ENCODE measurements around the gene SLC38A4. TPM values are rescaled to one million over a fixed set of nuclear protein-coding genes. Genes with fewer than 3 reads are reported as not detected.

Gene SLC38A4
- total RNA-seq, 4 donors from 2014 or later: 1.0 to 2.3 (median 1.6) TPM

DNA sequence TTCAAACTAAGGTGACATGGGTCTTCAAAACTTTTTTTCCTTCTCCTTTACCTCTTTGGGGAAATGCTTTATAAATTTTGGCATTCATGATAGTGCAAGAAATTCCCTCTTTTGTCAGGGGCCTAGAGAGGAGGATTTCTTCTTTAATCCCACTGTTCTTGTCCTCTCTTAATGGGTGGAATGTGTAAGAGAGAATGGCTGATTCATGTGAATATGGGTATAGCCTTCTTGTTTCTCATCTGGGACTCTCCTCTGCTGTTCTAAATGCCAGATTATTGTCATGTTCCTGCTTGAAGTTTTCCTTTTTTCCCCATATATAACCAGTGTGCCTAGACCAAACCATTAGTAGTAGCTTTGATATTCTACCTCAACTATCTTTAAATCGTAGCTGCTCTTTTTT, 46.7 kb downstream of the SLC38A4 start:
- Histone ChIP-seq H3K4me3 (no peak overlapping the region), H3K4me1 (no peaks in the 10 kb centered on the region), H3K27ac (no peak overlapping the region), H3K36me3 (no peaks in the 10 kb centered on the region), H3K9me3 (no peaks in the 10 kb centered on the region), H3K27me3 (no peaks in the 10 kb centered on the region)
- no peak for DNase-seq (ENCODE audit: low spot score in 2 of 2)
- 98% methylated on average over 1 of the region's 1 CpG for WGBS
- TF ChIP-seq, protein P1, sequence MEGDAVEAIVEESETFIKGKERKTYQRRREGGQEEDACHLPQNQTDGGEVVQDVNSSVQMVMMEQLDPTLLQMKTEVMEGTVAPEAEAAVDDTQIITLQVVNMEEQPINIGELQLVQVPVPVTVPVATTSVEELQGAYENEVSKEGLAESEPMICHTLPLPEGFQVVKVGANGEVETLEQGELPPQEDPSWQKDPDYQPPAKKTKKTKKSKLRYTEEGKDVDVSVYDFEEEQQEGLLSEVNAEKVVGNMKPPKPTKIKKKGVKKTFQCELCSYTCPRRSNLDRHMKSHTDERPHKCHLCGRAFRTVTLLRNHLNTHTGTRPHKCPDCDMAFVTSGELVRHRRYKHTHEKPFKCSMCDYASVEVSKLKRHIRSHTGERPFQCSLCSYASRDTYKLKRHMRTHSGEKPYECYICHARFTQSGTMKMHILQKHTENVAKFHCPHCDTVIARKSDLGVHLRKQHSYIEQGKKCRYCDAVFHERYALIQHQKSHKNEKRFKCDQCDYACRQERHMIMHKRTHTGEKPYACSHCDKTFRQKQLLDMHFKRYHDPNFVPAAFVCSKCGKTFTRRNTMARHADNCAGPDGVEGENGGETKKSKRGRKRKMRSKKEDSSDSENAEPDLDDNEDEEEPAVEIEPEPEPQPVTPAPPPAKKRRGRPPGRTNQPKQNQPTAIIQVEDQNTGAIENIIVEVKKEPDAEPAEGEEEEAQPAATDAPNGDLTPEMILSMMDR (IDR thresholded peaks at IDR 0.05): no peak
- TF ChIP-seq POLR2AphosphoS5 (IDR thresholded peaks at IDR 0.05): no peak
- TF ChIP-seq EP300 (IDR thresholded peaks at IDR 0.05): no peak
- TF ChIP-seq POLR2A (IDR thresholded peaks at IDR 0.05): no peak

DNA sequence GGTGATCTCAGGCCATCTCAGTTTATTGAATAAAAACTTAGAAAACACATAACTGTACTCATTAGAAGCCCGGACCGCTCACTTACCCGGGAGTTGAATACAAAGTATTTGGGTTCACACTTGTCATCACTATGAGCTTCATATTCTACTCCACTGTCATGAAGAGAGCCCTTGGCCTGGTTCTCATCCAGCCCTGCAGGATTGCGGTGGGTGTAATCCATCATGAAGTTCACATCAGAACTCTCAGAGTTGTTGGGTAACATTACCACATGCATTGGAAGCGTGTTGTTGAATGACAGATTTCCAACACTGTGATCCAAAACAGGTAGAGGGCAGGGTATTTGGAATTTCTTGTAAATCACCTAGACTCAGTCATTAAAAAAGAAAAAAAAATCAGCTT, 47.4 kb downstream of the SLC38A4 start:
- Histone ChIP-seq H3K4me3 (no peak overlapping the region), H3K9me3 (no peaks in the 10 kb centered on the region), H3K4me1 (no peaks in the 10 kb centered on the region), H3K36me3 (no peaks in the 10 kb centered on the region), H3K27me3 (no peaks in the 10 kb centered on the region), H3K27ac (no peak overlapping the region)
- no peak for DNase-seq (ENCODE audit: low spot score in 2 of 2)
- TF ChIP-seq POLR2AphosphoS5 (IDR thresholded peaks at IDR 0.05) (no peak), EP300 (IDR thresholded peaks at IDR 0.05) (no peak), POLR2A (IDR thresholded peaks at IDR 0.05) (no peak)
- TF ChIP-seq, protein P1 (IDR thresholded peaks at IDR 0.05): no peak
- 94% methylated on average over 5 of the region's 5 CpGs for WGBS

DNA sequence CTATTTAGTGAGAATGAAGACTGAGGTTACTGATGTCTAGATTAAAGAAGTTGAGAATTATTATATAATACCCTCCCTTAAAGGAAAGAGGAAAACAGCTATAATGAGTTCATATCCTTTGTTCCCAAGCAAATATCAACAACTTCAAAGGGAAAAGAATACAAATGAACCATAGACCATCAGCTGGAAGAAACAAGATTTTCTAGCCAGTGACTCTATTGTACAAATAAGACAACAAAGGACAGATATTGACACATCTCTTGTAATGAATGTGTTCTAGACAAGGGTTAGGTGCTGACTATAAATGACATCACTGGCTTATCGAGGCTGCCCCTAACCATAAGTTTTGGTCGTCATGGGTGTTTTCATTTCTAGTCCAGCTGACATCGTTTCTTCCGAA, 48.2 kb downstream of the SLC38A4 start:
- no peak for TF ChIP-seq EP300 (IDR thresholded peaks at IDR 0.05)
- TF ChIP-seq POLR2A (IDR thresholded peaks at IDR 0.05): no peak
- TF ChIP-seq, protein P1 (IDR thresholded peaks at IDR 0.05): no peak
- no peak for TF ChIP-seq POLR2AphosphoS5 (IDR thresholded peaks at IDR 0.05)
- DNase-seq (ENCODE audit: low spot score in 2 of 2): no peak
- H3K27ac ChIP-seq: no peak overlapping the region
- no peaks in the 10 kb centered on the region for H3K9me3 ChIP-seq
- no peaks in the 10 kb centered on the region for H3K36me3 ChIP-seq
- 97% methylated on average over 4 of the region's 4 CpGs for WGBS
- no peaks in the 10 kb centered on the region for H3K4me1 ChIP-seq
- H3K4me3 ChIP-seq: no peak overlapping the region
- no peaks in the 10 kb centered on the region for H3K27me3 ChIP-seq

DNA sequence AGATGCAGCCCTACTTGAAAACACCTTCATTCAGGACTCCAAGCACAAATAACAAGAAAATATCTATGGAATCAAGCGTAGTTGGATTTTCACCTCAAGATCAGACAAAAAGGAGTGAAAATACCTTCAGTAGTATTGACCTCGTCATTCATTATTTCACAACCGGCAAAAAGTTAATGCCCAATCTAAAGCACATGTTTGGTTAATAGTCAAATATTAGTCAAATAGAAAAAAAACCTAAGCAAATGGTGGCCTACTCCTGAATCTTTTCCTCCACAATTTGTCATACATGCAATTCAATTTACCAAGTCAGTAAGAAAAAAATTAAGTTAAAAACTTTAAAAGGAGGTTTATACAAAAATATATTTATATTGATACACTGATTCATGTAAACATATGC, 50.0 kb downstream of the SLC38A4 start:
- no peak for TF ChIP-seq EP300 (IDR thresholded peaks at IDR 0.05)
- Histone ChIP-seq H3K27me3 (no peaks in the 10 kb centered on the region), H3K4me1 (peaks cover 9% of the 10 kb centered on the region), H3K36me3 (no peaks in the 10 kb centered on the region), H3K27ac (no peak overlapping the region), H3K4me3 (no peak overlapping the region), H3K9me3 (no peaks in the 10 kb centered on the region)
- 95% methylated on average over 3 of the region's 3 CpGs for WGBS
- no peak for DNase-seq (ENCODE audit: low spot score in 2 of 2)

DNA sequence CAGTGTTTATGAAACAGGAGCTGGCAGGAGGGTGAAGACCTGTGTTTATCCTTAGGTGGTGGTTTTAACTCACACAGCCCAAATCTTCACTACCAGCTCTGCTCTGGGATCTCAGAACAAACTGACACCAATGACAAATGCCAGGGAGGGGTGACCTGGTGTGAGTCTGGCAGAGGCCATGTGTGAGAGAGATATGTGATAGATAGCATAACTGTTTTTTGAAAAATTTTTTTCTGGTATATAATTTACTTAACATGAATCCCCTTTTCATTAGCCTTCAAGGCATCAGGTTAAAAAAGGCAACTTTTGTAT, 51.5 kb downstream of the SLC38A4 start:
- Histone ChIP-seq H3K4me3 (no peak overlapping the region), H3K27me3 (no peaks in the 10 kb centered on the region)
- TF ChIP-seq POLR2A (IDR thresholded peaks at IDR 0.05) (no peak), EP300 (IDR thresholded peaks at IDR 0.05) (no peak), POLR2AphosphoS5 (IDR thresholded peaks at IDR 0.05) (no peak)
- TF ChIP-seq, protein P1 (IDR thresholded peaks at IDR 0.05): no peak

DNA sequence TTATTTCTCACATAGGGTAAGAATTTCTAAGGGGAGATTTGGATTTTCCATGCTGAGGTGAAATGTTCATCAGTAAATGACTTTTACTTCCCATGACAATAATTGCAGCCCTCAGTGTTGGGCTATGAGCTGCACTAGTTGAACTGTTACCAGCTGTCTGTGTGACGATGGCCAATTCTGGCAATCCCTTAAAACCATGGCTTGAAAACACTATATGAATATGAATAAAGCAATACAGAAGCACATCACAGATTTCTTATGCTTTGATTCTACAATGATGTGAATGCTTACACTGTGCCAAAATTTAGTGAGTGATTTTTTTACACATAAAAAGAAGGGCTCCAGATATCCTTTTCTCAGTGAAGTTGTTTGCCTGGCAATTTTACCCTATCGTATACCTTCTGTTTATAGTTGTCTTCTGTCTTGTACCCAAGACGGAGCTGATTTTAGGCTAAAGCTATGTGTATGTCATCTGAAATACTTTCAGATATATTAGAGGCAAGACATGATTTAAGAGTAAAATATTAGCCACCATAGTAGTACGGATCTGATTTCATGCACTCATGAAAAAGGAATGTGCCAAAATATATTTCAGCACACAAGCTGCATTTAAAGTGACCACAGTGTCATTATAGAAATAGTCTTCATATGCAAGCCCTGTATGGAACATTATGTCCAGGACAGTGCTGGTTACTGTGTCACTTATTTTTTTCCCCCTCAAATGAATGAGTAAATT, 52.0 kb downstream of the SLC38A4 start:
- Histone ChIP-seq H3K4me3 (no peak overlapping the region), H3K4me1 (peaks cover 17% of the 10 kb centered on the region), H3K27me3 (no peaks in the 10 kb centered on the region), H3K9me3 (no peaks in the 10 kb centered on the region), H3K27ac (no peak overlapping the region), H3K36me3 (no peaks in the 10 kb centered on the region)
- WGBS: 63% methylated on average over 4 of the region's 4 CpGs
- no peak for DNase-seq (ENCODE audit: low spot score in 2 of 2)
- TF ChIP-seq POLR2AphosphoS5 (IDR thresholded peaks at IDR 0.05) (no peak), EP300 (IDR thresholded peaks at IDR 0.05) (no peak), POLR2A (IDR thresholded peaks at IDR 0.05) (no peak)
- TF ChIP-seq, protein P1 (IDR thresholded peaks at IDR 0.05): no peak

More for the DNA sequence above, 51.5 kb downstream of the SLC38A4 start:
- no peak overlapping the region for H3K27ac ChIP-seq
- DNase-seq (ENCODE audit: low spot score in 2 of 2): no peak
- H3K4me1 ChIP-seq: peaks cover 17% of the 10 kb centered on the region
- no peaks in the 10 kb centered on the region for H3K9me3 ChIP-seq
- no peaks in the 10 kb centered on the region for H3K36me3 ChIP-seq
